Left renal cortex interstitium (tissue), 4 donors: ENCODE results near the gene GPATCH11. TPM values are rescaled to one million over a fixed set of nuclear protein-coding genes. Genes with fewer than 3 reads are reported as not detected.

Source experiments
- DNase-seq, 4 donors: peaks; one replicate each; pipeline ENCODE4 v3.0.0-alpha.2; 2013; ENCODE audit warnings: low read depth in 4 of 4, low spot score in 2 of 4, missing footprints in 1 of 4
- polyA plus RNA-seq, 4 donors: library from polyadenylated mRNA; unstranded; fragments of 120-200 nt; gene quantifications; one replicate each; pipeline ENCODE4 v1.2.1, GENCODE V29; 2013; ENCODE audit not compliant: insufficient read length in 4 of 4

GPATCH11 gene
- polyA plus RNA-seq: 10 to 100 TPM in 2 of 4 donors, 1 to 10 TPM in 2; 8.7 to 11.2 (median 10.3) TPM

DNA sequence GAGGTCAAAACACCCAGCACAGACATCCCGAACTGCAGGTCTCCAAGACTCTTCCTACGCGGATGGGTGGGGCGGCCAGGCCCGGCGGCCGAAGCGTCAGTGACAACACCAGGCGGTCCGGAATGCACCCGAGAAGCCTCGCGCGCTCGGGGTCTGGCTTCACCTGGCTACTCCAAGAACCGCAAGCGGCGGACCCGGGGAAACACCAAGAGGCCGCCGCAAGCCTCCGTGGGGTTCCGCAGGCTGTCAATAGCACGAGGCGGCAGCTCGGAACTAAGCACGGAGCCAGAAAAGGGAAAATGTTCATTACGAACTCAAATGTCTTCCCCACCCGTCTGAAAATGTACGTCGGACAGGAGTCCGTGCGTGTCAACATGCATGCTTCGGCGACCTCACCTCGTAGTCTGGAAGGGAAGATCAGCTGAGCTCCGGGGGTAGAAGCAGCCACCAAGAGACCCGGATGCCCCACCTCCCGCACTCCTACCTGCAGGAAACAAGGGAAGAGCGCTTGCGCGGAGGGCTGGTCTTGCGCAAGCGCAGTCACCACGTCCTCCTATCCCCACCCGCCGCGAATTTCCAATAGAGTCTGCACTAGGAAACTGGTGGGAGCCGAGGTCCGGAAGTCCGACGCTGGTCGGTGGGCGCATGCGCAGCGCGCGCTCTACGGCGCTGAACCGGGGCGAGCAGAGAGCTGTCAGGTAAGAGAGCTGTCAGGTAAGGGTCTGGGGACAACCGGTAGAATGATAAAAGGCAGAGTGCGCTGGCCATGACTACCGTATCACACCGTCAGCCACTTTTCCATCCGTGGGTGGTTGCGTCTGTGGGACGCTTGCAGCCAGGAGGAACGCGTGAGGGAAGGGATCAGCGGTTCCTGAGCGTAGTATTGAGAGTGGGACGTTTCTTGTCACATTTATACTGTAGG lies at the start of gene GPATCH11, which contains the start of gene HEATR5B:
GPATCH11 (plus strand) TSS at position 646 of the 922 bp plus-strand sequence. CDS start 3,864 bp downstream, outside the sequence.
HEATR5B (minus strand) TSS at position 500 of the 922 bp plus-strand sequence. CDS start 958 bp downstream, outside the sequence.
- DNase-seq: peak; percentile 89 to 97 (median 94)

DNA sequence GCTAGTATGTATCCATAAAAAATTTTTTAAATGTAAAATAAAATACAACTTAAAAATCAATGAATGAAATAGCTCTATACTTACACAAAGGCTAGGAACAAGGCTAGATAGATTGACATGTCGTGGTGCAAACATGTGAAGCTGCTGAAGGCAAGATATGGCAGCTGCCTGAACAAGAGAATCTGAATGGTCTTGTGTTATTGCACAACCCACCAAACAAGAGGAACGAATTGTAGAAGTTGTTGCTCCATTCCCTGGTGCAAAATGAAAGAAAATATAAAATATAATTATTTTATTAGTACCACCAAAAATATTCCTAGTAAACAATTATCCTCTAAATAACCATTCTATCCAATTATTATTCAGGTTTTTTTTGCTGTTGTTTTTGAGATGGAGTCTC lies 46.5 kb upstream of the GPATCH11 start:
- no peak for DNase-seq

GRCh38 chr2:37039580-37039979 lies 44.7 kb upstream of the GPATCH11 start:
- DNase-seq: no peak

GRCh38 chr2:37052600-37053332 lies 31.6 kb upstream of the GPATCH11 start:
- no peak for DNase-seq

- DNase-seq: no peak
Observed at GRCh38 chr2:37059841-37060240, 24.5 kb upstream of the GPATCH11 start.

DNA sequence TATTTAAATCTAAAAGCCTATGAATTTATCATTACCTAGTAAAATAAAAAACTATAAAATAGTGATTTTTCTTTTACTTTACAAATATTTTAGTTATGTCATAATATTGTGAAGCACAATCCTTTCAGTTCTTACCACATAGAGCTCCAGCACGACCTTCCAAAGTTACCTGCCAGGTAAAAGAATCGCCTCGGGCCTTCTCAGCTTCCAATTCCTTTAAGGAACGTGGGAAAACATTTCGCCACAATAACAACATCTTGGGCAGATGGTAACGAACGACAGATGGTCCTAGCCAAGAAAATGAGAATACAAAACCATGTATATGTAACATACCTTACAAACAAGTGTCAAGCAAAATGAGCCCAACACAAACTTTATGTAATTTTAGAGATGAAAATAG lies 23.9 kb upstream of the GPATCH11 start:
- no peak for DNase-seq

DNA sequence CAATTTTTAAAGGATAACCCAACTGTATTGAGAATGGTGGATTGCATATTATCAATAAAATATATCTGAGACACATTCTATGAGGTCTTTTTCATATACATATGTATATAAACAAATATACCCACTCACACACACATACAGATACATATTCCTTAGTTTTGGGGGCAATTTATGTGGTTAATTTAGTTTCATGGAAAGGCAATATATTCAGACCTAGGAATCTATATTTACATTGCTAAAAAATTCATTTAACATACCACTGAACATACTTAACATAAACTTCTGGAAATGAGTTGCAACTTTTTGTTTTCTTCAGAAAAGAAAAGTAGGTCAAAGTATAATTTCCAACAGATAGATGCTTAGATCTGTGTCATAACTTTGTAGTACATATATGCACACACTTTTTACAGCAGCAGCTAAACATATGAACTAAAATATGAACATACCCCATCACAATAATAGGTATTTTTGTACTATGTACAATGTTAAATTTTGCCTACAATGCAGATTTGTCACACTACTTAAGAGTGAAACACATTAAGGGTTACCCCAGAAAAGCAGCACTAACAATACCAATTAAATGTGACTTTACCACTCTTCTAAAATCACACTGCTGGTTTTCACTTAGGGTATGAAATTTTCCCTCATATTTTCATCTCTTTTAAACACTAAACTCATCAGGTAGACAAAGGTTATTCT lies 23.2 kb upstream of the GPATCH11 start:
- DNase-seq: no peak

GRCh38 chr2:37061776-37062175 lies 22.5 kb upstream of the GPATCH11 start:
- no peak for DNase-seq

GRCh38 chr2:37068686-37069085 lies 15.6 kb upstream of the GPATCH11 start:
- DNase-seq: no peak

GRCh38 chr2:37070931-37071330 lies 13.4 kb upstream of the GPATCH11 start:
- DNase-seq: no peak

GRCh38 chr2:37080266-37080665 lies 4.1 kb upstream of the GPATCH11 start:
- no peak for DNase-seq

DNA sequence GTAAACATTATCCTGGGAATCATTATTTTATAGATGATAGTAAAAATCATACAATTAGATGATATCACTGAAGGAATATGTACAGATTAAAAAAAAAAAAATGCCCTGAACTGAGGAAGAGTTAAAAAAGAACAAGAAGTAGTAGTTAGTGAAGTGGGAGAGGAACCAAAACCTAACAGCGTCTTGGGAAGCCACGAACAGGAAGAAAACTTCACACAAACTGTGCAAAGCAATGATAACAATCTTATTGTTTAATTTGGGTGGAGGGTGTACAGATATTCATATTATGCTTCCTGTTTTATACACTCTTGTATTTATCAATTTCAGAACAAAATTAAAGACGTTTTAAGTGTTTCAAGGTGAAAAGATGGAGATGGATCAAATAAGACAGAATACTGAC lies 3.6 kb upstream of the GPATCH11 start:
- DNase-seq: no peak

DNA sequence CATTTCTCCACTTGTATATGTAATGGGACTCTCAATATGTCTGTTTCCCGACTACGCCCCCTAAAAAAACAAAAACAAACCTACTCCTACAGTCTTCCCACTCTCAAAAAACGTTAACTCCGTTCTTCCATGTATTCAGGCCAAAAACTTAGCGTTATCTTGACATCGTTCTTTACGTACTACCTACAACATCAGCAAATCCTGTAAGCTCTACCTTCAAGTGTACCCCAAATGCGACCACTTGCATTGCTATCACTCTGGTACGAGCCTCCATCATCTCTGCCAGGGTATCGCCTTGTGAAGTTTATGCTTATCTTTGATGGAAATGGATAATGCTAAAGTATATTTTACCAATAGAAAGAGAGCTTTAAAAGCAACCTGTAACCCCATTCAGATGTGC lies 479 bp downstream of the GPATCH11 start:
- no peak for DNase-seq

GRCh38 chr2:37085731-37086147 lies 1.4 kb downstream of the GPATCH11 start:
- DNase-seq: no peak

DNA sequence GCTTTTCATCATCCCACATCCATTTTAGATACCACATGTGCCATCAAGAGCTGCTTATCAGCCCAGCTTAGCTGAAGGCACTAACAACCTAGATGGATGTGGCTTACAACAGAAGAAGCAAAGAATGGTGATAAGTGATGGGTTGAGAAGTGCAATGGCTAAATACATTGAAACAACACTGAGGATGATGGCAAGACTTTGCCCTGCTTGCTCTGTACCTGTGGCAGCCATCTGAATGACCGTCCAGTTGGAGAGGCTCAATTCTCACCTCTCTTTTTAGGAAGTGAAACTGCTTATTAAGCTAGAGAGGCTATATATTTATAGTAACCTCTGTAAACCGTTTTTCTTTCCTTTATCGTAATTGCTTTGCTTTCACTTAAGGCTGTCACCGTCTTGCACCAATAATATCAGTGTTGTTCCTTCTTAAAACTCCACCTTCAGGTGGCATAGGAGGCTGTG lies 5.7 kb downstream of the GPATCH11 start:
- DNase-seq: no peak

GRCh38 chr2:37091873-37092272 lies 7.6 kb downstream of the GPATCH11 start:
- no peak for DNase-seq

DNA sequence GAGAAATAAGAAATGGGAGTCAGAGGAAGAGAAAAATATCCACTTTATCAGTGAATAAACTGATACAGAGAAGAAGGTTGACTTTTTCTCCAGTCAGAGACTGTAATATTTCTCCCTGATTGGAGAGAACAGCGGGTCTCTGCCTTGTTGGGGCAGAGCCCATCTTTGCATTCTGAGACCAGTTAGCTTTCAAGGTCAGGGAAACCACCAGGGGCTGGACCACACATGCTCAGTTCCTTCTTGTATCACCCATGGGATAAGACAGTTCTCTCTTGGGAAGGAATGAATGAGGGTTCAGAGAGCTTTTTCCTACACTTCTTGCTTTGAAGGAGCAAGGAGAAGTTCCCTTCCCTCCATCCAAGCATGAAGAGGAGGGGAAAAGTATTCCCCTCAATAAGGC lies 12.2 kb downstream of the GPATCH11 start:
- DNase-seq: no peak

DNA sequence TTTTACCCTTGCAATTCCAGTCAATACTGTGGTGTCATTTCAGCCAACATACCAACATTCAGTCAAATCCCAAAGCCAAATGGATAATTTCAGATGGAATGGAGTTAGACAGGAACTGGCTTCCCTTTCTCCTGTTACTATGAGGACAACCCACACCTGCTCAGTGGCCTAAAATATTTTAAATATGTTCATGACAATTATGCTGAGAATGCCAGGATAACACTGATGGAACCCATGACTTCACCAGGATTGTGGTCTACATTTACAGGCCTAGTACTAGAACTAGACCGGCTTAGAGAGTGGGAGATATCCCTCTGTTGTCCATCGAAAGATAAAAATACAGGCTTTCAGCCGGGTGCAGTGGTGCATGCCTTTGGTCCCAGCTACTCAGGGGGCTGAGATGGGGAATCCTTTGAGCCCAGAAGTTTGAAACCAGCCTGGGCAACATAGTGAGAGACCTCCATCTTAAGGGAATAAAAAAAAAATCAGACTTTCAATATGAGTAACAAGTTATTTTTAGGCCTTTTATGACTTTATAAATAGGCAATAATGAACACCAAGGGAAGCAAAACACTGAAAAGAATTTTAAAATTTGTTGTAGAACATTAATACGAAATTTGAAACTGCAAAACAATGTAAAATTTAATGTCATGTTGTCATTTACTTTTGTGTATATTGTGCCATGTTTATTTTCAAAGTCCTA lies 14.2 kb downstream of the GPATCH11 start:
- DNase-seq: no peak

GRCh38 chr2:37100054-37100453 lies 15.7 kb downstream of the GPATCH11 start:
- no peak for DNase-seq

DNA sequence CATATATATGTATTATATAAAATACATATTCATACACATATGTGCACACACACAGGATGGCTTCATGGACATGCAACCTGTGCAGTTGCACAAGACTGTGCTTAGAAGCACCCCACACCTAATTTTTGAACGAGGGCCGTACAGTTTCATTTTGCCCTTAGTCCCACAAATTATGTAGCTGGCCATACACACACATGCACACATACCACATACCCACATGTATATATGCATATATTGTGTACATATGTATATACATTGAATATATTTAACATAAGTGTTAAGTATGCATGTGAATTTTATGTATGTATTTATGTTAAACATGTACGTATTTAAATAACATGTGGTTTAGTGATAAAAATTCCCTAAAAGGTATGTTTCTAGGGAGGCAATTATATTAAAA lies 18.3 kb downstream of the GPATCH11 start:
- no peak for DNase-seq
